Caco-2 (cell line): ENCODE measurements around the gene MPPED2. TPM values are rescaled to one million over a fixed set of nuclear protein-coding genes. Genes with fewer than 3 reads are reported as not detected.

Experiments used
- BruUV-seq: library from RNA; stranded (reverse); fragments of 400-500 nt; replicated peaks from 2 replicates; lab custom pipeline; 2021; lab: Mats Ljungman, UMichigan
- CTCF ChIA-PET: fragments of 300-600 bp; sonication (Branson Sonifier 250); formaldehyde crosslinking; loops from one replicate; lab custom pipeline; 2022; ENCODE audit warnings: antibody characterized with exemption; lab: Charles Lee
- POLR2A ChIA-PET: fragments of 300-600 bp; sonication (Branson Sonifier 250); formaldehyde crosslinking; loops from one replicate; lab custom pipeline; 2022; ENCODE audit warnings: antibody characterized with exemption; lab: Charles Lee
- DNase-seq, 2 experiments: peaks; one replicate each; pipeline versions ENCODE4 v3.0.0 to v3.0.0-alpha.2; 2020 to 2022
- H3K27me3 ChIP-seq: replicated peaks from 2 replicates; pipeline ENCODE4 v1.6.0; 2011; ENCODE audit warnings: low read length; ENCODE audit not compliant: control insufficient read depth, insufficient read depth
- H3K36me3 ChIP-seq: 2 replicates; pipeline ENCODE4 v1.5.1; 2011; ENCODE audit warnings: low read length; ENCODE audit not compliant: control insufficient read depth, insufficient read depth
- H3K4me1 ChIP-seq: fragments of 250-450 bp; sonication (Bioruptor Pico); 2 replicates; pipeline ENCODE4 v1.5.1; 2020; ENCODE audit warnings: mild to moderate bottlenecking
- H3K4me3 ChIP-seq: 2 replicates; pipeline ENCODE4 v1.5.1; 2011; ENCODE audit warnings: low read depth, mild to moderate bottlenecking, control low read depth, low read length
- H3K9me3 ChIP-seq: fragments of 250-450 bp; sonication (Bioruptor Pico); 2 replicates; pipeline ENCODE4 v1.5.1; 2020; ENCODE audit warnings: mild to moderate bottlenecking, moderate library complexity
- H3K27ac Mint-ChIP-seq: one replicate; pipeline ENCODE4 v1.8.0; 2022; ENCODE audit warnings: mixed read lengths; ENCODE audit not compliant: unreplicated experiment
- H3K27me3 Mint-ChIP-seq: one replicate; pipeline ENCODE4 v1.8.0; 2022; ENCODE audit warnings: mixed read lengths; ENCODE audit not compliant: insufficient read depth, unreplicated experiment
- H3K36me3 Mint-ChIP-seq: one replicate; pipeline ENCODE4 v1.8.0; 2022; ENCODE audit warnings: mild to moderate bottlenecking, mixed read lengths; ENCODE audit not compliant: insufficient read depth, unreplicated experiment
- H3K4me1 Mint-ChIP-seq: one replicate; pipeline ENCODE4 v1.8.0; 2022; ENCODE audit warnings: low read depth, mixed read lengths; ENCODE audit not compliant: unreplicated experiment
- H3K4me3 Mint-ChIP-seq: one replicate; pipeline ENCODE4 v1.8.0; 2022; ENCODE audit warnings: mild to moderate bottlenecking, moderate library complexity, mixed read lengths; ENCODE audit not compliant: unreplicated experiment
- H3K9me3 Mint-ChIP-seq: one replicate; pipeline ENCODE4 v1.8.0; 2022; ENCODE audit warnings: mixed read lengths; ENCODE audit not compliant: unreplicated experiment
- intact Hi-C: fragments of 100-400 bp; cut with micrococcal nuclease; formaldehyde crosslinking; loops from one replicate; pipeline ENCODE4 v1.10.0; 2022; ENCODE audit not compliant: unreplicated experiment
- total RNA-seq: library from RNA; stranded (reverse); gene quantifications from 2 replicates; pipeline ENCODE4 v1.2.3, GENCODE V29; 2022
- TF ChIP-seq, protein P1 (sequence below), 2 experiments: fragments of 200-600 bp in 1 of 2; IDR thresholded peaks; 1 replicate in 1 of 2; 2 replicates in 1 of 2; pipeline versions ENCODE4 v1.5.1 to v1.8.0; 2011 to 2022; ENCODE audit warnings: antibody characterized with exemption in 1 of 2, control low read depth in 1 of 2, inconsistent platforms in 1 of 2, low read depth in 1 of 2, low read length in 1 of 2, mild to moderate bottlenecking in 1 of 2, moderate library complexity in 1 of 2; ENCODE audit not compliant: insufficient read depth in 1 of 2, severe bottlenecking in 1 of 2, unreplicated experiment in 1 of 2

Gene MPPED2
- total RNA-seq, 1 experiment from 2014 or later = not detected

DNA sequence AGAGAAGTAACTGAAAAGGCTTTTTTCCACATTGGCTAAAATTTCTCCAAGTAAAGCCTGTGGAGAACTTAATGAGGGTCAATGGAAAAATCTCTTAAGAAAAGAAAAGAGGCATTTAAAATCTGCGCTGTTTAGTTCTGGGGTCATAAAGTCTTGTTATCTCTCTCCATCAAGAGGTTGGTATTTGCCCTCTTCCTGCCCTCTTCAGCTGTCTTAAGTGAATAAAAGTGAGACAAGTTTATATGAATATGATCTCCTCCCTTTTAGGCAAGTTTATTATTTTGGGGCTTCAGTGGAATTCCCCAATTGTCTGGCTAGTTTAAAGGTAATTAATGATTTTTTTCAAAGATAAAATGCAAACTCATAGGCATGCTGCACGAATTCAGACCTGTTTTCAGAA lies 173.6 kb downstream of the MPPED2 start:
- Mint-ChIP-seq H3K9me3 (no peaks in the 10 kb centered on the region), H3K27me3 (peaks cover 29% of the 10 kb centered on the region), H3K36me3 (no peaks in the 10 kb centered on the region), H3K4me3 (no peak overlapping the region), H3K27ac (no peak overlapping the region), H3K4me1 (no peaks in the 10 kb centered on the region)
- ChIA-PET POLR2A (no interaction called here), CTCF (no interaction called here)
- Histone ChIP-seq H3K9me3 (no peaks in the 10 kb centered on the region), H3K27me3 (no peaks in the 10 kb centered on the region; the same call in 1 of the 2 replicates), H3K36me3 (no peaks in the 10 kb centered on the region), H3K4me1 (no peaks in the 10 kb centered on the region), H3K4me3 (no peak overlapping the region)
- intact Hi-C loops = no loop called here
- no TSS peak for BruUV-seq
- TF ChIP-seq, protein P1, sequence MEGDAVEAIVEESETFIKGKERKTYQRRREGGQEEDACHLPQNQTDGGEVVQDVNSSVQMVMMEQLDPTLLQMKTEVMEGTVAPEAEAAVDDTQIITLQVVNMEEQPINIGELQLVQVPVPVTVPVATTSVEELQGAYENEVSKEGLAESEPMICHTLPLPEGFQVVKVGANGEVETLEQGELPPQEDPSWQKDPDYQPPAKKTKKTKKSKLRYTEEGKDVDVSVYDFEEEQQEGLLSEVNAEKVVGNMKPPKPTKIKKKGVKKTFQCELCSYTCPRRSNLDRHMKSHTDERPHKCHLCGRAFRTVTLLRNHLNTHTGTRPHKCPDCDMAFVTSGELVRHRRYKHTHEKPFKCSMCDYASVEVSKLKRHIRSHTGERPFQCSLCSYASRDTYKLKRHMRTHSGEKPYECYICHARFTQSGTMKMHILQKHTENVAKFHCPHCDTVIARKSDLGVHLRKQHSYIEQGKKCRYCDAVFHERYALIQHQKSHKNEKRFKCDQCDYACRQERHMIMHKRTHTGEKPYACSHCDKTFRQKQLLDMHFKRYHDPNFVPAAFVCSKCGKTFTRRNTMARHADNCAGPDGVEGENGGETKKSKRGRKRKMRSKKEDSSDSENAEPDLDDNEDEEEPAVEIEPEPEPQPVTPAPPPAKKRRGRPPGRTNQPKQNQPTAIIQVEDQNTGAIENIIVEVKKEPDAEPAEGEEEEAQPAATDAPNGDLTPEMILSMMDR (IDR thresholded peaks at IDR 0.05; ENCODE audit: insufficient read depth in 1 of 2, low read depth in 1 of 2, low read length in 1 of 2, severe bottlenecking in 1 of 2, unreplicated experiment in 1 of 2) = no peak
- no peak for DNase-seq

DNA sequence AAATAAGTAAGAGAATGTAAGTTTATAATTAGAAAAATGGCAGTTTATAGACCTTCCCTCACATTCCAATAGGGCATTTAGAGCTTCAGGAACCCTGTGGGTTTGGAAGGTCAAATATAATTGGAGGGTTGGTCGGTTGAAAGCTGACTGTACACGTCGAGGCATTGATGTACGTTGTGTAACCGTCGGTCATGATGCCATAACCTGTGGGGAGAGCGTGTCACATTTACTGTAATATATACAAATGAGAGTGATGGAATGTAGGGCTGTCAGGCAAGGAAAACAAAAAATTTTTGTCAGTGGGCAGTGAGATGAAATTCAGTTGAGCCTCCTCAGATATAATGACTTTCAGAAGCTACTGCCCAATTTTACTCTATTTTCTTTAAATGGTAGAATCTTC lies 174.8 kb downstream of the MPPED2 start:
- POLR2A ChIA-PET = no interaction called here
- Mint-ChIP-seq H3K4me1 (no peaks in the 10 kb centered on the region), H3K27ac (no peak overlapping the region), H3K36me3 (no peaks in the 10 kb centered on the region), H3K27me3 (peaks cover 27% of the 10 kb centered on the region), H3K9me3 (no peaks in the 10 kb centered on the region), H3K4me3 (no peak overlapping the region)
- no TSS peak for BruUV-seq
- intact Hi-C loops = no loop called here
- CTCF ChIA-PET = no interaction called here
- Histone ChIP-seq H3K27me3 (no peaks in the 10 kb centered on the region; the same call in 1 of the 2 replicates), H3K4me3 (no peak overlapping the region), H3K9me3 (no peaks in the 10 kb centered on the region), H3K36me3 (no peaks in the 10 kb centered on the region), H3K4me1 (no peaks in the 10 kb centered on the region)
- TF ChIP-seq, protein P1 (IDR thresholded peaks at IDR 0.05; ENCODE audit: insufficient read depth in 1 of 2, low read depth in 1 of 2, low read length in 1 of 2, severe bottlenecking in 1 of 2, unreplicated experiment in 1 of 2) = no peak
- DNase-seq = no peak

DNA sequence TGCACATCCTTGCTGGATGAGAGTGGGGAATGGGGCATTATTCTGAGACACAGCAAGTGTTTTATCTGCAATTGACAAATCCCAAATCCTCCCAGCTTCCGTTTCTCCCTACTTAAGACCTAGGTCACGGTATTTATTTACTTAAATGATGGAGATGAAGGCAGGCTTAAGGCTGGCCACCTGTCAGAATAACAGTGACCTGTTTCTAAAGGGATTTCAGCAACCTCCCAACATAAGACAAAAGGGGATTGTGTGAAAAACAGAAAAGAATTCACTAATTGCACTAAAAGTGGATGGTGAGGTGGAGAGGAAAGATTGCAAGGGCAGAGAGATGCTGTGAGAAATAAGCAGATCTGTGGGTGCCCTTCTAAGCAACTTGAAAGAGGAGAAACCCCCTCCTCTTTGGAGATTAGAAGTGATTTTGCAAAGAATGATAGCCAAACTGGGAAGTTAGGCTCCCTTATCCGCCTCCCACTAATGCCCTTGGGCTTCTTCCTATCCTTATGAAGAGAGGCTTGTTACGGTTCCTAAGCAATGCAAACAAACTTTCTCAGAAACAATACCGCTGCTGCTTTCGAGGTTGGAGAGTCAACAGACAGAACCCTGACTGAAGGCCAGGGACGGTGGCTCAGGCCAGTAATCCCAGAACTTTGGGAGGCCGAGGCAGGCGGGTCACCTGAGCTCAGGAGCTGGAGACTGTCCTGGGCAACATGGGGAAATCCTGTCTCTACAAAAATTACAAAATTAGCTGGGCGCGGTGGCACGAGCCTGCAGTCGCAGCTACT lies 179.0 kb downstream of the MPPED2 start:
- POLR2A ChIA-PET = no interaction called here
- H3K27me3 Mint-ChIP-seq = peaks cover 20% of the 10 kb centered on the region
- H3K27ac Mint-ChIP-seq = no peak overlapping the region
- no peaks in the 10 kb centered on the region for H3K4me1 ChIP-seq
- H3K36me3 Mint-ChIP-seq = no peaks in the 10 kb centered on the region
- intact Hi-C loops = no loop called here
- H3K27me3 ChIP-seq = no peaks in the 10 kb centered on the region
- H3K9me3 Mint-ChIP-seq = no peaks in the 10 kb centered on the region
- CTCF ChIA-PET = no interaction called here
- TF ChIP-seq, protein P1 (IDR thresholded peaks at IDR 0.05; ENCODE audit: insufficient read depth in 1 of 2, low read depth in 1 of 2, low read length in 1 of 2, severe bottlenecking in 1 of 2, unreplicated experiment in 1 of 2) = no peak
- BruUV-seq = no TSS peak
- H3K4me3 ChIP-seq = no peak overlapping the region
- no peaks in the 10 kb centered on the region for H3K36me3 ChIP-seq
- no peaks in the 10 kb centered on the region for H3K4me1 Mint-ChIP-seq
- H3K9me3 ChIP-seq = no peaks in the 10 kb centered on the region
- no peak overlapping the region for H3K4me3 Mint-ChIP-seq
- DNase-seq = no peak
